GM12878 (cell line): ENCODE results near the gene ANAPC2. TPM values are rescaled to one million over a fixed set of nuclear protein-coding genes. Genes with fewer than 3 reads are reported as not detected.
A peak's percentile ranks its signal among the peaks of the same experiment; 100 is the strongest.

Source experiments
- CREB1 ChIP-seq: IDR thresholded peaks from 2 replicates; pipeline ENCODE4 v1.6.1; 2012; ENCODE audit warnings: low read depth, mild to moderate bottlenecking, inconsistent platforms
- ESRRA ChIP-seq: IDR thresholded peaks from 2 replicates; pipeline ENCODE4 v1.6.1; 2012; ENCODE audit warnings: mild to moderate bottlenecking, low read length, improper control_type of control experiment
- FOS ChIP-seq: IDR thresholded peaks from 3 replicates; pipeline ENCODE4 v1.6.1; 2011; ENCODE audit warnings: borderline replicate concordance; ENCODE audit not compliant: insufficient read length; ENCODE audit errors: extremely low read depth
- GATAD2B ChIP-seq: fragments of 450-650 bp; conservative IDR thresholded peaks from 2 replicates; pipeline ENCODE4 v1.6.1; 2017; ENCODE audit warnings: low read depth, mild to moderate bottlenecking, moderate library complexity
- MTA2 ChIP-seq: fragments of 450-650 bp; IDR thresholded peaks from 2 replicates; pipeline ENCODE4 v1.6.1; 2016; ENCODE audit warnings: low read depth, mild to moderate bottlenecking, moderate library complexity
- NR2F1 ChIP-seq: fragments of 450-650 bp; conservative IDR thresholded peaks from 2 replicates; pipeline ENCODE4 v1.6.1; 2017; ENCODE audit warnings: mild to moderate bottlenecking
- PAX5 ChIP-seq: IDR thresholded peaks from 2 replicates; pipeline ENCODE4 v1.6.1; 2011; ENCODE audit warnings: low read depth, low read length, borderline replicate concordance
- polyA plus RNA-seq, 11 experiments: library from polyadenylated mRNA; depleted of rRNA in 4 of 11; unstranded in 6 of 11; stranded (reverse) in 5 of 11; fragments of >200 nt; fragmentation: Nextera tagmentation in 4 of 11; fragmentation: Illumina TruSeq in 1 of 11; extraction: Ambion mirVana in 4 of 11; extraction: Trizol in 1 of 11; gene quantifications; 1 replicate in 1 of 11; 2 replicates in 10 of 11; pipeline versions ENCODE4 v1.2.1 to v1.2.3, GENCODE V29; 2011 to 2016; ENCODE audit warnings: inconsistent platforms in 2 of 11, missing spikeins in 2 of 11, low read depth in 1 of 11
- total RNA-seq, 4 experiments: library from RNA; depleted of rRNA in 3 of 4; stranded (reverse); fragments of >200 nt in 3 of 4; fragmentation: Illumina TruSeq in 1 of 4; extraction: Trizol in 1 of 4; gene quantifications; 2 replicates each; pipeline versions ENCODE4 v1.2.1 to v1.2.3, GENCODE V29; 2013 to 2021
- TF ChIP-seq, protein P1 (sequence below): IDR thresholded peaks from 2 replicates; pipeline ENCODE4 v1.6.1; 2012; ENCODE audit warnings: improper control_type of control experiment, low read depth, low read length; ENCODE audit not compliant: insufficient replicate concordance
- TF ChIP-seq, protein P2 (sequence below): fragments of 450-650 bp; IDR thresholded peaks from 2 replicates; pipeline ENCODE4 v1.6.1; 2016; ENCODE audit warnings: mild to moderate bottlenecking

Gene ANAPC2
- total and polyA plus RNA-seq, 10 of the 15 experiments (the other 5 are each of a cell fraction or from before 2014, with no cell fraction given) = 0.03 to 65.2 (median 20.5) TPM

DNA sequence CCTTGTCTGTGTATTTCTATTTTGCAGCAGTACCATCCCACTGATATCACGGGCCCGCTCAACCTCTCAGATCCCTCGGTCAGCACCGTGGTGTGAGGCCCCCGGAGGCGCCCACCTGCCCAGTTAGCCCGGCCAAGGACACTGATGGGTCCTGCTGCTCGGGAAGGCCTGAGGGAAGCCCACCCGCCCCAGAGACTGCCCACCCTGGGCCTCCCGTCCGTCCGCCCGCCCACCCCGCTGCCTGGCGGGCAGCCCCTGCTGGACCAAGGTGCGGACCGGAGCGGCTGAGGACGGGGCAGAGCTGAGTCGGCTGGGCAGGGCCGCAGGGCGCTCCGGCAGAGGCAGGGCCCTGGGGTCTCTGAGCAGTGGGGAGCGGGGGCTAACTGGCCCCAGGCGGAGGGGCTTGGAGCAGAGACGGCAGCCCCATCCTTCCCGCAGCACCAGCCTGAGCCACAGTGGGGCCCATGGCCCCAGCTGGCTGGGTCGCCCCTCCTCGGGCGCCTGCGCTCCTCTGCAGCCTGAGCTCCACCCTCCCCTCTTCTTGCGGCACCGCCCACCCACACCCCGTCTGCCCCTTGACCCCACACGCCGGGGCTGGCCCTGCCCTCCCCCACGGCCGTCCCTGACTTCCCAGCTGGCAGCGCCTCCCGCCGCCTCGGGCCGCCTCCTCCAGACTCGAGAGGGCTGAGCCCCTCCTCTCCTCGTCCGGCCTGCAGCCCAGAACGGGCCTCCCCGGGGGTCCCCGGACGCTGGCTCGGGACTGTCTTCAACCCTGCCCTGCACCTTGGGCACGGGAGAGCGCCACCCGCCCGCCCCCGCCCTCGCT, 20.4 kb downstream of the ANAPC2 start (continued):
- TF ChIP-seq PAX5 (no peak), GATAD2B (0 out of 2 replicates have a peak, but pooled peaks have one; percentile 27), FOS (no peak), MTA2 (no peak), ESRRA (no peak), NR2F1 (peak; percentile 96), CREB1 (no peak)
- TF ChIP-seq, protein P1, sequence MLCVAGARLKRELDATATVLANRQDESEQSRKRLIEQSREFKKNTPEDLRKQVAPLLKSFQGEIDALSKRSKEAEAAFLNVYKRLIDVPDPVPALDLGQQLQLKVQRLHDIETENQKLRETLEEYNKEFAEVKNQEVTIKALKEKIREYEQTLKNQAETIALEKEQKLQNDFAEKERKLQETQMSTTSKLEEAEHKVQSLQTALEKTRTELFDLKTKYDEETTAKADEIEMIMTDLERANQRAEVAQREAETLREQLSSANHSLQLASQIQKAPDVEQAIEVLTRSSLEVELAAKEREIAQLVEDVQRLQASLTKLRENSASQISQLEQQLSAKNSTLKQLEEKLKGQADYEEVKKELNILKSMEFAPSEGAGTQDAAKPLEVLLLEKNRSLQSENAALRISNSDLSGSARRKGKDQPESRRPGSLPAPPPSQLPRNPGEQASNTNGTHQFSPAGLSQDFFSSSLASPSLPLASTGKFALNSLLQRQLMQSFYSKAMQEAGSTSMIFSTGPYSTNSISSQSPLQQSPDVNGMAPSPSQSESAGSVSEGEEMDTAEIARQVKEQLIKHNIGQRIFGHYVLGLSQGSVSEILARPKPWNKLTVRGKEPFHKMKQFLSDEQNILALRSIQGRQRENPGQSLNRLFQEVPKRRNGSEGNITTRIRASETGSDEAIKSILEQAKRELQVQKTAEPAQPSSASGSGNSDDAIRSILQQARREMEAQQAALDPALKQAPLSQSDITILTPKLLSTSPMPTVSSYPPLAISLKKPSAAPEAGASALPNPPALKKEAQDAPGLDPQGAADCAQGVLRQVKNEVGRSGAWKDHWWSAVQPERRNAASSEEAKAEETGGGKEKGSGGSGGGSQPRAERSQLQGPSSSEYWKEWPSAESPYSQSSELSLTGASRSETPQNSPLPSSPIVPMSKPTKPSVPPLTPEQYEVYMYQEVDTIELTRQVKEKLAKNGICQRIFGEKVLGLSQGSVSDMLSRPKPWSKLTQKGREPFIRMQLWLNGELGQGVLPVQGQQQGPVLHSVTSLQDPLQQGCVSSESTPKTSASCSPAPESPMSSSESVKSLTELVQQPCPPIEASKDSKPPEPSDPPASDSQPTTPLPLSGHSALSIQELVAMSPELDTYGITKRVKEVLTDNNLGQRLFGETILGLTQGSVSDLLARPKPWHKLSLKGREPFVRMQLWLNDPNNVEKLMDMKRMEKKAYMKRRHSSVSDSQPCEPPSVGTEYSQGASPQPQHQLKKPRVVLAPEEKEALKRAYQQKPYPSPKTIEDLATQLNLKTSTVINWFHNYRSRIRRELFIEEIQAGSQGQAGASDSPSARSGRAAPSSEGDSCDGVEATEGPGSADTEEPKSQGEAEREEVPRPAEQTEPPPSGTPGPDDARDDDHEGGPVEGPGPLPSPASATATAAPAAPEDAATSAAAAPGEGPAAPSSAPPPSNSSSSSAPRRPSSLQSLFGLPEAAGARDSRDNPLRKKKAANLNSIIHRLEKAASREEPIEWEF = no peak
- TF ChIP-seq, protein P2, sequence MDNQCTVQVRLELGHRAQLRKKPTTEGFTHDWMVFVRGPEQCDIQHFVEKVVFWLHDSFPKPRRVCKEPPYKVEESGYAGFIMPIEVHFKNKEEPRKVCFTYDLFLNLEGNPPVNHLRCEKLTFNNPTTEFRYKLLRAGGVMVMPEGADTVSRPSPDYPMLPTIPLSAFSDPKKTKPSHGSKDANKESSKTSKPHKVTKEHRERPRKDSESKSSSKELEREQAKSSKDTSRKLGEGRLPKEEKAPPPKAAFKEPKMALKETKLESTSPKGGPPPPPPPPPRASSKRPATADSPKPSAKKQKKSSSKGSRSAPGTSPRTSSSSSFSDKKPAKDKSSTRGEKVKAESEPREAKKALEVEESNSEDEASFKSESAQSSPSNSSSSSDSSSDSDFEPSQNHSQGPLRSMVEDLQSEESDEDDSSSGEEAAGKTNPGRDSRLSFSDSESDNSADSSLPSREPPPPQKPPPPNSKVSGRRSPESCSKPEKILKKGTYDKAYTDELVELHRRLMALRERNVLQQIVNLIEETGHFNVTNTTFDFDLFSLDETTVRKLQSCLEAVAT = no peak
